ENCODE measurements around the gene RND3. TPM values are rescaled to one million over a fixed set of nuclear protein-coding genes. Genes with fewer than 3 reads are reported as not detected.

RND3 gene
- total and polyA plus RNA-seq, 2 of the 13 experiments (the other 11 are each of a cell fraction or from before 2014, with no cell fraction given) = 0.13 to 0.42 TPM

DNA sequence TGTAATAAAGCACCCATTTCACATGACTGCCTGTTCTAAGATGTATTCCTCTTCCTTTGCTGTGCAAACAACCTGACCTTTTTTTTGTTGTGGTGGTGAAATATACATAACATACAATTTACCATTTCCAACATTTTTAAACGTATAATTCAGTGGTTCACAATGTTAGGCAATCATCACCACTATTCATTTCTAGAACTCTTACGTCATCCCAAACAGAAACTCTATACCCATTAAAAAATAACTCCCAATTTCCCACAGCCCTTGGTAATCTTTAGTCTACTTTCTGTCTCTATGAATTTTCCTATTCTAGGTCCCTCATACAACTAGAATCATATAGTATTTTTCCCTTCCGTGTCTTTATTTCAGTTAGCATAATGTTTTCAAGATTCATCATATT lies 36.7 kb downstream of the RND3 start (continued):
- TF ChIP-seq ZNF12 (CRISPR knock-in tag; IDR thresholded peaks at IDR 0.05) (no peak), ZKSCAN5 (CRISPR knock-in tag; IDR thresholded peaks at IDR 0.05) (no peak), FOXK2 (IDR thresholded peaks at IDR 0.05) (no peak)
- TF ChIP-seq, protein P1, sequence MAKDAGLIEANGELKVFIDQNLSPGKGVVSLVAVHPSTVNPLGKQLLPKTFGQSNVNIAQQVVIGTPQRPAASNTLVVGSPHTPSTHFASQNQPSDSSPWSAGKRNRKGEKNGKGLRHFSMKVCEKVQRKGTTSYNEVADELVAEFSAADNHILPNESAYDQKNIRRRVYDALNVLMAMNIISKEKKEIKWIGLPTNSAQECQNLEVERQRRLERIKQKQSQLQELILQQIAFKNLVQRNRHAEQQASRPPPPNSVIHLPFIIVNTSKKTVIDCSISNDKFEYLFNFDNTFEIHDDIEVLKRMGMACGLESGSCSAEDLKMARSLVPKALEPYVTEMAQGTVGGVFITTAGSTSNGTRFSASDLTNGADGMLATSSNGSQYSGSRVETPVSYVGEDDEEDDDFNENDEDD (CRISPR knock-in tag; IDR thresholded peaks at IDR 0.05; ENCODE audit: borderline replicate concordance) = no peak

DNA sequence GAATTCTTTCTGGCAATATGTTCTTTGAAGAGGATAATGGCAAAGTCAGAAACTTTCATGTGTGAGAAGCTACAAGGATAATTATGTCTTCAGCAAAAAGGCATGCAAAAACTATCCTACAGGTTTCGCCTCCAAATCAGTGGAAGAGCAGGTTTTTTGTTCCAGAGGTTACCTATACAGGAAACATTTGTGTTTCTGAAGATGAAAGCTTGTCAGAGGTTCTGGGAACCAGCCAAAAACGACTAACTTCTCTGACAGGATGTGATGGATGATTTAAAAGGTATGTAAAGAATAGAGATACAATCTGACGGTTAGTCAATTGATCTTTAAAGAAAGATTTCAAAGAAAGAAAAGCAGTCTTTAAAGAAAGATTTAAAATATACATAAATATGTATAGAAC lies 37.6 kb downstream of the RND3 start:
- no peak overlapping the region for H3K27ac ChIP-seq (ENCODE audit: extremely low read length, insufficient read depth, low read length)
- no peak for TF ChIP-seq IKZF4 (CRISPR knock-in tag; IDR thresholded peaks at IDR 0.05; ENCODE audit: borderline replicate concordance, low read depth, not compliant biosample characterization)
- TF ChIP-seq ZNF7 (CRISPR knock-in tag; IDR thresholded peaks at IDR 0.05) = no peak
- TF ChIP-seq ZNF225 (CRISPR knock-in tag; IDR thresholded peaks at IDR 0.05) = no peak
- TF ChIP-seq CENPX (CRISPR knock-in tag; IDR thresholded peaks at IDR 0.05) = no peak
- no peak for TF ChIP-seq ZNF264 (CRISPR knock-in tag; IDR thresholded peaks at IDR 0.05)
- TF ChIP-seq ZNF577 (CRISPR knock-in tag; IDR thresholded peaks at IDR 0.05; ENCODE audit: borderline replicate concordance, low read depth) = no peak
- H2AFZ ChIP-seq (ENCODE audit: low read length) = no peak overlapping the region
- ChIA-PET POLR2A (no interaction called here), CTCF (ENCODE audit: low intra/inter-chr PET ratio, low total read pairs) (no interaction called here)
- no peaks in the 10 kb centered on the region for H4K20me1 ChIP-seq (ENCODE audit: insufficient read depth, low read length)
- H3K27me3 ChIP-seq (ENCODE audit: control insufficient read depth in 1 of 2, insufficient read depth in 2 of 2, low read length in 2 of 2) = no peaks in the 10 kb centered on the region
- BruUV-seq (replicated peaks) = no TSS peak
- no peaks in the 10 kb centered on the region for H3K4me1 ChIP-seq (ENCODE audit: insufficient read depth, low read length)
- no peak overlapping the region for H3K4me2 ChIP-seq (ENCODE audit: low read depth, low read length)
- H3K9me3 ChIP-seq (ENCODE audit: low read length) = peaks cover 5% of the 10 kb centered on the region; the same call in 1 of the 2 replicates
- H3K36me3 ChIP-seq (replicated peaks in 1 of 2; ENCODE audit: control insufficient read depth in 1 of 2, insufficient read depth in 2 of 2, low read length in 2 of 2) = no peaks in the 10 kb centered on the region
- no peaks in the 10 kb centered on the region for H3K79me2 ChIP-seq (ENCODE audit: insufficient read depth, low read length)
- H3K9ac ChIP-seq (ENCODE audit: insufficient read depth, low read depth, low read length) = no peak overlapping the region
- in situ Hi-C loops (cut with HindIII; ENCODE audit: extremely low pct_ligation_motif_present, low pct_unique_long_range_greater_than_20kb) (no loop called here), intact Hi-C loops (cut with micrococcal nuclease; ENCODE audit: unreplicated experiment) (no loop called here)
- ATAC-seq (no peak), FAIRE-seq (no peak), DNase-seq (ENCODE audit: low spot score) (peak; percentile 13)
- 7% methylated on average over 3 of the region's 3 CpGs for WGBS (ENCODE audit: low lambda C conversion rate)
- H3K4me3 ChIP-seq (replicated peaks in 1 of 3; ENCODE audit: insufficient read depth in 1 of 3, low read depth in 2 of 3, low read length in 3 of 3) = no peak overlapping the region

Data from HepG2 (cell line).